H9 (cell line): ENCODE results near the gene SAP30L. TPM values are rescaled to one million over a fixed set of nuclear protein-coding genes. Genes with fewer than 3 reads are reported as not detected.

Source experiments
- DNase-seq: peaks from one replicate; pipeline ENCODE4 v3.0.0-alpha.2; 2017
- H2AFZ ChIP-seq: one replicate; pipeline ENCODE4 v1.6.1; 2013; ENCODE audit warnings: mild to moderate bottlenecking, low read length, control low read depth, moderate library complexity
- H2AK5ac ChIP-seq: 2 replicates; pipeline ENCODE4 v1.6.1; 2013; ENCODE audit warnings: low read length, control low read depth, mixed read lengths; ENCODE audit not compliant: insufficient read length
- H2BK120ac ChIP-seq: one replicate; pipeline ENCODE4 v1.6.1; 2013; ENCODE audit warnings: low read depth, mild to moderate bottlenecking, low read length, control low read depth, inconsistent platforms; ENCODE audit not compliant: poor library complexity, severe bottlenecking
- H2BK12ac ChIP-seq: 2 replicates; pipeline ENCODE4 v1.6.1; 2013; ENCODE audit warnings: low read length, control low read depth, mixed read lengths, low read depth; ENCODE audit not compliant: insufficient read length
- H2BK15ac ChIP-seq: 2 replicates; pipeline ENCODE4 v1.6.1; 2013; ENCODE audit warnings: low read depth, low read length, control low read depth
- H2BK20ac ChIP-seq: one replicate; pipeline ENCODE4 v1.6.1; 2013; ENCODE audit warnings: low read depth, mild to moderate bottlenecking, low read length, control low read depth, inconsistent platforms; ENCODE audit not compliant: poor library complexity, severe bottlenecking
- H2BK5ac ChIP-seq: 2 replicates; pipeline ENCODE4 v1.6.1; 2013; ENCODE audit warnings: low read length, control low read depth, mixed read lengths; ENCODE audit not compliant: insufficient read length
- H3K14ac ChIP-seq: 2 replicates; pipeline ENCODE4 v1.6.1; 2013; ENCODE audit warnings: low read length, control low read depth; ENCODE audit not compliant: insufficient read depth
- H3K18ac ChIP-seq: 2 replicates; pipeline ENCODE4 v1.6.1; 2013; ENCODE audit warnings: low read depth, mild to moderate bottlenecking, mixed read lengths, low read length, control low read depth; ENCODE audit not compliant: insufficient read length
- H3K23ac ChIP-seq: 2 replicates; pipeline ENCODE4 v1.6.1; 2013; ENCODE audit warnings: low read length, control low read depth, mixed read lengths, low read depth; ENCODE audit not compliant: insufficient read length
- H3K23me2 ChIP-seq: 2 replicates; pipeline ENCODE4 v1.6.1; 2013; ENCODE audit warnings: low read depth, mild to moderate bottlenecking, mixed read lengths, low read length, control low read depth; ENCODE audit not compliant: insufficient read length, poor library complexity, severe bottlenecking
- H3K27ac ChIP-seq: 2 replicates; pipeline ENCODE4 v1.5.1; 2013; ENCODE audit warnings: low read length, control low read depth, mixed read lengths, low read depth; ENCODE audit not compliant: insufficient read length
- H3K27me3 ChIP-seq: 2 replicates; pipeline ENCODE4 v1.6.1; 2013; ENCODE audit warnings: low read length, control low read depth, inconsistent platforms; ENCODE audit not compliant: insufficient read depth
- H3K4ac ChIP-seq: 2 replicates; pipeline ENCODE4 v1.6.1; 2013; ENCODE audit warnings: low read depth, mild to moderate bottlenecking, control low read depth, inconsistent platforms, low read length, moderate library complexity
- H3K4me1 ChIP-seq: 2 replicates; pipeline ENCODE4 v1.6.1; 2013; ENCODE audit warnings: low read length, control low read depth, inconsistent platforms; ENCODE audit not compliant: insufficient read depth
- H3K4me2 ChIP-seq: 2 replicates; pipeline ENCODE4 v1.6.1; 2013; ENCODE audit warnings: low read length, control low read depth, mixed read lengths; ENCODE audit not compliant: insufficient read length, insufficient read depth
- H3K56ac ChIP-seq: 2 replicates; pipeline ENCODE4 v1.6.1; 2013; ENCODE audit warnings: low read depth, mild to moderate bottlenecking, mixed read lengths, low read length, control low read depth; ENCODE audit not compliant: insufficient read length
- H3K79me1 ChIP-seq: 2 replicates; pipeline ENCODE4 v1.6.1; 2013; ENCODE audit warnings: low read depth, mild to moderate bottlenecking, moderate library complexity, low read length, control low read depth, inconsistent platforms; ENCODE audit not compliant: insufficient read depth, poor library complexity, severe bottlenecking
- H3K79me2 ChIP-seq: 2 replicates; pipeline ENCODE4 v1.6.1; 2013; ENCODE audit warnings: low read length, control low read depth, inconsistent platforms; ENCODE audit not compliant: insufficient read depth
- H3K9ac ChIP-seq: 2 replicates; pipeline ENCODE4 v1.6.1; 2013; ENCODE audit warnings: low read length, control low read depth, mixed read lengths; ENCODE audit not compliant: insufficient read length; ENCODE audit errors: extremely low read depth
- H3K9me3 ChIP-seq: one replicate; pipeline ENCODE4 v1.6.1; 2013; ENCODE audit warnings: low read depth, low read length, inconsistent platforms; ENCODE audit not compliant: control insufficient read depth
- H3T11ph ChIP-seq: one replicate; pipeline ENCODE4 v1.6.1; 2013; ENCODE audit warnings: mild to moderate bottlenecking, low read length, control low read depth, inconsistent platforms
- H4K20me1 ChIP-seq: one replicate; pipeline ENCODE4 v1.6.1; 2013; ENCODE audit not compliant: control insufficient read depth, insufficient read length, insufficient read depth
- H4K5ac ChIP-seq: 2 replicates; pipeline ENCODE4 v1.6.1; 2013; ENCODE audit warnings: low read depth, mild to moderate bottlenecking, mixed read lengths, low read length, control low read depth; ENCODE audit not compliant: insufficient read length
- H4K8ac ChIP-seq: replicated peaks from 2 replicates; pipeline ENCODE4 v1.6.1; 2013; ENCODE audit warnings: low read length, control low read depth, mixed read lengths, low read depth; ENCODE audit not compliant: insufficient read length
- H4K91ac ChIP-seq: 2 replicates; pipeline ENCODE4 v1.6.1; 2013; ENCODE audit warnings: low read depth, mild to moderate bottlenecking, moderate library complexity, mixed read lengths, low read length, control low read depth; ENCODE audit not compliant: insufficient read length
- H3K27ac Mint-ChIP-seq, 3 experiments: 2 replicates in 2 of 3; 3 replicates in 1 of 3; pipeline ENCODE4 v1.8.0; 2020 to 2021; ENCODE audit warnings: mixed read lengths in 3 of 3, mild to moderate bottlenecking in 1 of 3, moderate library complexity in 1 of 3
- H3K27me3 Mint-ChIP-seq: 2 replicates; pipeline ENCODE4 v1.8.0; 2021; ENCODE audit warnings: low read depth, mild to moderate bottlenecking, moderate library complexity, mixed read lengths
- H3K36me3 Mint-ChIP-seq, 3 experiments: 2 replicates in 2 of 3; 3 replicates in 1 of 3; pipeline ENCODE4 v1.8.0; 2020 to 2021; ENCODE audit warnings: low read depth in 3 of 3, mixed read lengths in 3 of 3; ENCODE audit not compliant: insufficient read depth in 1 of 3
- H3K4me1 Mint-ChIP-seq, 2 experiments: 2 replicates each; pipeline ENCODE4 v1.8.0; 2020; ENCODE audit warnings: mixed read lengths in 2 of 2
- H3K4me3 Mint-ChIP-seq, 2 experiments: 2 replicates in 1 of 2; 3 replicates in 1 of 2; pipeline ENCODE4 v1.8.0; 2020 to 2021; ENCODE audit warnings: mild to moderate bottlenecking in 2 of 2, mixed read lengths in 2 of 2, moderate library complexity in 1 of 2
- H3K9me3 Mint-ChIP-seq, 2 experiments: 2 replicates in 1 of 2; 3 replicates in 1 of 2; pipeline ENCODE4 v1.8.0; 2020; ENCODE audit warnings: mild to moderate bottlenecking in 2 of 2, mixed read lengths in 2 of 2, moderate library complexity in 1 of 2
- WGBS: extraction: QIAGEN DNeasy Blood & Tissue Kit; methylation state at CpG from one replicate; pipeline ENCODE4 v1.1.7; 2013; ENCODE audit warnings: missing lambda C conversion rate, low lambda C conversion rate, mixed read lengths; ENCODE audit not compliant: insufficient read length; ENCODE audit errors: extremely low coverage; 5-methylcytosine and 5-hydroxymethylcytosine counted together
- total RNA-seq: library from RNA; stranded (reverse); gene quantifications from 2 replicates; pipeline ENCODE4 v1.2.1, GENCODE V29; 2021
- TF ChIP-seq, protein P1 (sequence below): fragments of 200-600 bp; sonication (generic); conservative IDR thresholded peaks from 3 replicates; pipeline ENCODE4 v1.8.0; 2021; ENCODE audit warnings: antibody characterized with exemption, mild to moderate bottlenecking

Gene SAP30L
- total RNA-seq, 1 experiment from 2014 or later = 25.0 TPM

DNA sequence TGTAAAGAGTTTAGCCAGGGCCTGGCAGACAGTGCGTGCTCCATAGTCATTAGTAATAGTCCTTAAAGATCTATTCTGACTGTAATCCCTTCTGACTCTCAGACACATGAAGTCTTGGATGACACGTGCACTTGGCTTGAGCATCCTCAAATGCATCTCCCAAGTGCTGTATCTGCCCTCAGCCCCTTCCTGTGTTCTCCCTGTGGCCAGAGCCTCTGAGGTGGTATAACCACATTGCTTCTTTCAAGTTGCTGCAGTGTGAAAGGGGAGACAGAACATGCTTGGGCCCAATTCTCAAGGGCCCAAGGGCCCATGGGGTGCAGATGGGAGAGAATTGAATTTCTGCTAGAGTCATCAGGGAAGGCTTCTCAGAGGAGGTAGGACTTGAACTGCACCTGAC is 62.3 kb downstream of the SAP30L start:
- WGBS = no CpG with 5 or more reads among the region's 2 CpGs
- H3K9ac ChIP-seq = no peak overlapping the region

More for the DNA sequence above, 62.3 kb downstream of the SAP30L start:
- Histone ChIP-seq H2AK5ac (no peak overlapping the region), H3K18ac (no peak overlapping the region), H3K4me2 (no peak overlapping the region), H2AFZ (no peak overlapping the region), H3K27me3 (no peaks in the 10 kb centered on the region), H3K23ac (no peak overlapping the region), H4K20me1 (no peaks in the 10 kb centered on the region), H4K5ac (no peak overlapping the region), H2BK15ac (no peak overlapping the region), H3K14ac (no peak overlapping the region), H3K9me3 (no peaks in the 10 kb centered on the region), H3T11ph (no peak overlapping the region), H3K27ac (no peak overlapping the region), H3K23me2 (no peaks in the 10 kb centered on the region), H2BK20ac (no peak overlapping the region), H3K56ac (no peak overlapping the region), H3K79me2 (no peaks in the 10 kb centered on the region), H2BK12ac (no peak overlapping the region), H2BK5ac (no peak overlapping the region), H3K4ac (no peak overlapping the region), H4K91ac (no peak overlapping the region), H4K8ac (no peak overlapping the region), H2BK120ac (no peak overlapping the region), H3K4me1 (no peaks in the 10 kb centered on the region), H3K79me1 (no peaks in the 10 kb centered on the region)
- no peaks in the 10 kb centered on the region for H3K9me3 Mint-ChIP-seq
- H3K4me1 Mint-ChIP-seq = peaks cover 5 to 14% of the 10 kb centered on the region in 2 experiments; a peak in 3 of 4 replicates
- H3K27me3 Mint-ChIP-seq = peaks cover 18% of the 10 kb centered on the region
- H3K4me3 Mint-ChIP-seq = no peak overlapping the region
- H3K27ac Mint-ChIP-seq = no peak overlapping the region; a peak in 1 of 7 replicates
- H3K36me3 Mint-ChIP-seq = no peaks in the 10 kb centered on the region
- DNase-seq = no peak
- TF ChIP-seq, protein P1, sequence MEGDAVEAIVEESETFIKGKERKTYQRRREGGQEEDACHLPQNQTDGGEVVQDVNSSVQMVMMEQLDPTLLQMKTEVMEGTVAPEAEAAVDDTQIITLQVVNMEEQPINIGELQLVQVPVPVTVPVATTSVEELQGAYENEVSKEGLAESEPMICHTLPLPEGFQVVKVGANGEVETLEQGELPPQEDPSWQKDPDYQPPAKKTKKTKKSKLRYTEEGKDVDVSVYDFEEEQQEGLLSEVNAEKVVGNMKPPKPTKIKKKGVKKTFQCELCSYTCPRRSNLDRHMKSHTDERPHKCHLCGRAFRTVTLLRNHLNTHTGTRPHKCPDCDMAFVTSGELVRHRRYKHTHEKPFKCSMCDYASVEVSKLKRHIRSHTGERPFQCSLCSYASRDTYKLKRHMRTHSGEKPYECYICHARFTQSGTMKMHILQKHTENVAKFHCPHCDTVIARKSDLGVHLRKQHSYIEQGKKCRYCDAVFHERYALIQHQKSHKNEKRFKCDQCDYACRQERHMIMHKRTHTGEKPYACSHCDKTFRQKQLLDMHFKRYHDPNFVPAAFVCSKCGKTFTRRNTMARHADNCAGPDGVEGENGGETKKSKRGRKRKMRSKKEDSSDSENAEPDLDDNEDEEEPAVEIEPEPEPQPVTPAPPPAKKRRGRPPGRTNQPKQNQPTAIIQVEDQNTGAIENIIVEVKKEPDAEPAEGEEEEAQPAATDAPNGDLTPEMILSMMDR = no peak
